Common myeloid progenitor, CD34-positive (primary cell): ENCODE measurements around the gene SURF1.
"Not testable (repeated sequence)": the region's sequence is repeated elsewhere in the genome, so short reads cannot be mapped to it uniquely, and the experiment has no call there.

Experiments
- CTCF ChIA-PET: fragments of 350-600 bp; sonication (Branson Sonifier 250); formaldehyde crosslinking; loops from one replicate; lab custom pipeline; 2021; ENCODE audit warnings: antibody characterized with exemption; lab: Charles Lee
- POLR2A ChIA-PET: fragments of 350-600 bp; sonication (Branson Sonifier 250); formaldehyde crosslinking; loops from one replicate; lab custom pipeline; 2021; ENCODE audit warnings: antibody characterized with exemption; lab: Charles Lee
- DNase-seq, 3 donors: peaks; one replicate each; pipeline versions ENCODE4 v3.0.0 to v3.0.0-alpha.2; 2013
- H3K27ac ChIP-seq, 2 experiments: 1 replicate in 1 of 2; 2 replicates in 1 of 2; pipeline ENCODE4 v1.7.0; 2013; ENCODE audit warnings: inconsistent platforms in 2 of 2, low read length in 2 of 2, mild to moderate bottlenecking in 2 of 2, low read depth in 1 of 2, moderate library complexity in 1 of 2; ENCODE audit not compliant: severe bottlenecking in 2 of 2, insufficient read depth in 1 of 2, poor library complexity in 1 of 2
- H3K27me3 ChIP-seq, 5 experiments: replicated peaks in 2 of 5; 1 replicate in 3 of 5; 2 replicates in 2 of 5; pipeline versions ENCODE4 v1.6.1 to v1.7.0; 2013; ENCODE audit warnings: low read length in 4 of 5, mild to moderate bottlenecking in 2 of 5, moderate library complexity in 2 of 5, inconsistent platforms in 1 of 5; ENCODE audit not compliant: insufficient read depth in 5 of 5, control insufficient read depth in 4 of 5
- H3K36me3 ChIP-seq, 4 experiments: 1 replicate in 2 of 4; 2 replicates in 2 of 4; pipeline versions ENCODE4 v1.6.1 to v1.7.0; 2013; ENCODE audit warnings: low read length in 3 of 4, control low read depth in 1 of 4, mild to moderate bottlenecking in 1 of 4; ENCODE audit not compliant: control insufficient read depth in 4 of 4, insufficient read depth in 4 of 4
- H3K4me1 ChIP-seq, 4 experiments: 1 replicate in 3 of 4; 2 replicates in 1 of 4; pipeline versions ENCODE4 v1.6.1 to v1.7.1; 2013; ENCODE audit warnings: low read length in 3 of 4, mild to moderate bottlenecking in 3 of 4, control low read depth in 1 of 4, inconsistent platforms in 1 of 4, moderate library complexity in 1 of 4; ENCODE audit not compliant: control insufficient read depth in 4 of 4, insufficient read depth in 4 of 4; ENCODE audit errors: control extremely low read depth in 1 of 4
- H3K4me3 ChIP-seq, 7 experiments: 1 replicate in 4 of 7; 2 replicates in 3 of 7; pipeline versions ENCODE4 v1.5.1 to v1.7.0; 2013; ENCODE audit warnings: mild to moderate bottlenecking in 7 of 7, low read length in 6 of 7, moderate library complexity in 6 of 7, inconsistent platforms in 2 of 7, low read depth in 2 of 7, control low read depth in 1 of 7; ENCODE audit not compliant: insufficient read depth in 4 of 7, control insufficient read depth in 1 of 7; ENCODE audit errors: extremely low read depth in 1 of 7
- H3K9me3 ChIP-seq, 5 experiments: 1 replicate in 4 of 5; 2 replicates in 1 of 5; pipeline versions ENCODE4 v1.6.1 to v1.7.1; 2013; ENCODE audit warnings: low read length in 4 of 5, mild to moderate bottlenecking in 2 of 5, inconsistent platforms in 1 of 5, low read depth in 1 of 5, moderate library complexity in 1 of 5; ENCODE audit not compliant: control insufficient read depth in 4 of 5, insufficient read depth in 2 of 5; ENCODE audit errors: control extremely low read depth in 1 of 5
- WGBS: methylation state at CpG from one replicate; pipeline ENCODE4 v1.1.5; 2013; ENCODE audit not compliant: insufficient coverage; 5-methylcytosine and 5-hydroxymethylcytosine counted together

SURF1 gene

GRCh38 chr9:133391449-133391848, 35.2 kb upstream of the SURF1 start:
- CTCF ChIA-PET, H3K4me3 ChIP-seq, POLR2A ChIA-PET, H3K36me3 ChIP-seq, H3K27me3 ChIP-seq, H3K27ac ChIP-seq, H3K4me1 ChIP-seq, H3K9me3 ChIP-seq, DNase-seq: not testable (repeated sequence)
- no CpG with 5 or more reads among the region's 4 CpGs for WGBS

GRCh38 chr9:133390713-133391112, 34.4 kb upstream of the SURF1 start:
- DNase-seq: no peak
- H3K27me3 ChIP-seq: no peaks in the 10 kb centered on the region
- no peaks in the 10 kb centered on the region for H3K36me3 ChIP-seq
- ChIA-PET POLR2A (no interaction called here), CTCF (interaction anchor here (1.1 kb wide), 1 partner anchor 12 kb away, joined by 3 read pairs; no protein-coding TSS in a partner anchor)
- WGBS: 97% methylated on average over 6 of the region's 7 CpGs
- H3K4me1 ChIP-seq: peaks cover 0 to 4% (median 0%) of the 10 kb centered on the region in 4 experiments
- no peak overlapping the region for H3K4me3 ChIP-seq
- no peak overlapping the region for H3K27ac ChIP-seq
- no peaks in the 10 kb centered on the region for H3K9me3 ChIP-seq

- DNase-seq: no peak
- H3K27me3 ChIP-seq: no peaks in the 10 kb centered on the region
- 91% methylated on average over 13 of the region's 13 CpGs for WGBS
- ChIA-PET POLR2A (no interaction called here), CTCF (interaction anchor here (1.6 kb wide), 1 partner anchor 10 kb away, joined by 4 read pairs; no protein-coding TSS in a partner anchor)
- no peaks in the 10 kb centered on the region for H3K9me3 ChIP-seq
- peaks cover 0 to 3% (median 0%) of the 10 kb centered on the region in 4 experiments for H3K4me1 ChIP-seq
- H3K36me3 ChIP-seq: no peaks in the 10 kb centered on the region
- no peak overlapping the region for H3K4me3 ChIP-seq
- no peak overlapping the region for H3K27ac ChIP-seq
Measured at GRCh38 chr9:133389562-133389961, 33.3 kb upstream of the SURF1 start.

GRCh38 chr9:133389025-133389557, 32.8 kb upstream of the SURF1 start:
- POLR2A ChIA-PET: no interaction called here
- 94% methylated on average over 12 of the region's 12 CpGs for WGBS
- no peak for DNase-seq

GRCh38 chr9:133387680-133388079, 31.4 kb upstream of the SURF1 start:
- no peak for DNase-seq
- H3K9me3 ChIP-seq: no peaks in the 10 kb centered on the region
- CTCF ChIA-PET: interaction anchor here (1.6 kb wide), 1 partner anchor 9 kb away, joined by 5 read pairs; no protein-coding TSS in a partner anchor
- H3K27me3 ChIP-seq: no peaks in the 10 kb centered on the region
- H3K36me3 ChIP-seq: no peaks in the 10 kb centered on the region
- 94% methylated on average over 7 of the region's 9 CpGs for WGBS
- H3K4me3 ChIP-seq: no peak overlapping the region
- H3K4me1 ChIP-seq: no peaks in the 10 kb centered on the region
- POLR2A ChIA-PET: no interaction called here
- H3K27ac ChIP-seq: no peak overlapping the region

More at GRCh38 chr9:133389025-133389557, 32.8 kb upstream of the SURF1 start:
- Histone ChIP-seq H3K27me3 (no peaks in the 10 kb centered on the region), H3K9me3 (no peaks in the 10 kb centered on the region), H3K27ac (no peak overlapping the region), H3K4me3 (no peak overlapping the region), H3K4me1 (no peaks in the 10 kb centered on the region), H3K36me3 (no peaks in the 10 kb centered on the region)
- CTCF ChIA-PET: interaction anchor here (0.8 to 1.6 kb wide), 2 partner anchors 11 to 203 kb away, joined by 3 to 4 read pairs; no protein-coding TSS in a partner anchor

GRCh38 chr9:133386338-133386737, 30.1 kb upstream of the SURF1 start:
- H3K9me3 ChIP-seq: no peaks in the 10 kb centered on the region
- DNase-seq: no peak
- no peak overlapping the region for H3K27ac ChIP-seq
- no peaks in the 10 kb centered on the region for H3K27me3 ChIP-seq
- no peaks in the 10 kb centered on the region for H3K36me3 ChIP-seq
- H3K4me3 ChIP-seq: no peak overlapping the region
- CTCF ChIA-PET: interaction anchor here (1.4 to 1.5 kb wide), 2 partner anchors 19 to 98 kb away, joined by 3 read pairs; no protein-coding TSS in a partner anchor
- no peaks in the 10 kb centered on the region for H3K4me1 ChIP-seq
- POLR2A ChIA-PET: no interaction called here
- WGBS: 94% methylated on average over 13 of the region's 13 CpGs

GRCh38 chr9:133385452-133385851, 29.2 kb upstream of the SURF1 start:
- ChIA-PET CTCF (interaction anchor here (1.0 to 1.4 kb wide), 3 partner anchors 10 to 98 kb away, joined by 3 read pairs; no protein-coding TSS in a partner anchor), POLR2A (no interaction called here)
- H3K27ac ChIP-seq: no peak overlapping the region
- H3K4me1 ChIP-seq: no peaks in the 10 kb centered on the region
- H3K9me3 ChIP-seq: no peaks in the 10 kb centered on the region
- DNase-seq: no peak
- no peak overlapping the region for H3K4me3 ChIP-seq
- no peaks in the 10 kb centered on the region for H3K36me3 ChIP-seq
- WGBS: 94% methylated on average over 11 of the region's 14 CpGs
- no peaks in the 10 kb centered on the region for H3K27me3 ChIP-seq
